Myometrial cell (primary cell): ENCODE data around the gene SLC39A9. TPM values are rescaled to one million over a fixed set of nuclear protein-coding genes. Genes with fewer than 3 reads are reported as not detected.

Source experiments
- total RNA-seq: library from RNA; depleted of rRNA; stranded (reverse); fragments of >200 nt; gene quantifications from 2 replicates; pipeline ENCODE4 v1.2.3, GENCODE V29; 2015

SLC39A9 gene
- 88.2 and 89.7 TPM in 2 replicates for total RNA-seq

DNA sequence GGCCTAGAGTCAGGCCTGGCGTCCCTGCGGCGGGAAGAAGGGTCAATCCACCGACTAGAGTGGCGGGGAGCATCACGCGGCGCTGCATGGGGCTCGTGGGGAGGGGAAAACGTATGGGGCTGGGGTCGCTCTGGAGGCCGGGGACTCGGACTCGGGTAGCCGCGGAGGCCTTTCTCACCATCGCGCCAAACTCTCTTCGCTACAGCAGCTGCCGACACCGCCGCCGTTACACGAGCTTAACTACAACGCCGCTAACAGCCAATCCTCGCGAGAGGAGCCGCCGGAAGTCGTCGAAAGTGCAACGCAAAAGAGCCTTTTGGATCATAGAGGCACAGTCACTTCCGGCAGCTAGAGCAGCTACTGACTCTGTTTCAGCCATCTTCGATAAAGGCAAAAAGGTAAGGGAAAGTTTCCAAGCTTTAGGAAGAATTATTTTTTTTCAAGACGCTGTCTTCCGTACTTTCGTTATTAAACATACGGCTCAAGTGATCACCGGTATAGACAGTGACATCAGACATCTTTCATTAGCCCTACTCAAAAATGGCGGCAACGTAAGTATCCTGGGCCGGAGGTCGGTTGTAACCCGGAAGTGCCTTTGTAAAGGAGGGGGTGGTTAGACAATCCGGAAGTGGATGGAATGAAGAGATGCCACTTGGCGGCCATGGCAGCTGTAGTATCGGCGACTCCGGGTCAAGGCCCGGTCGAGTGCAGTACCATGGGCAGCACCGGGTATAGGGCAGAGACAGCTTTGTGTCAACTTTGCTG lies at the start of gene SLC39A9, which contains the start of gene ERH:
Gene SLC39A9 (plus strand): TSS at position 640 of the 765 bp plus-strand sequence. CDS start 678 bp downstream, outside the sequence.
Gene ERH (minus strand): TSS at position 247 of the 765 bp plus-strand sequence. CDS start 66 bp downstream, at position 181.

DNA sequence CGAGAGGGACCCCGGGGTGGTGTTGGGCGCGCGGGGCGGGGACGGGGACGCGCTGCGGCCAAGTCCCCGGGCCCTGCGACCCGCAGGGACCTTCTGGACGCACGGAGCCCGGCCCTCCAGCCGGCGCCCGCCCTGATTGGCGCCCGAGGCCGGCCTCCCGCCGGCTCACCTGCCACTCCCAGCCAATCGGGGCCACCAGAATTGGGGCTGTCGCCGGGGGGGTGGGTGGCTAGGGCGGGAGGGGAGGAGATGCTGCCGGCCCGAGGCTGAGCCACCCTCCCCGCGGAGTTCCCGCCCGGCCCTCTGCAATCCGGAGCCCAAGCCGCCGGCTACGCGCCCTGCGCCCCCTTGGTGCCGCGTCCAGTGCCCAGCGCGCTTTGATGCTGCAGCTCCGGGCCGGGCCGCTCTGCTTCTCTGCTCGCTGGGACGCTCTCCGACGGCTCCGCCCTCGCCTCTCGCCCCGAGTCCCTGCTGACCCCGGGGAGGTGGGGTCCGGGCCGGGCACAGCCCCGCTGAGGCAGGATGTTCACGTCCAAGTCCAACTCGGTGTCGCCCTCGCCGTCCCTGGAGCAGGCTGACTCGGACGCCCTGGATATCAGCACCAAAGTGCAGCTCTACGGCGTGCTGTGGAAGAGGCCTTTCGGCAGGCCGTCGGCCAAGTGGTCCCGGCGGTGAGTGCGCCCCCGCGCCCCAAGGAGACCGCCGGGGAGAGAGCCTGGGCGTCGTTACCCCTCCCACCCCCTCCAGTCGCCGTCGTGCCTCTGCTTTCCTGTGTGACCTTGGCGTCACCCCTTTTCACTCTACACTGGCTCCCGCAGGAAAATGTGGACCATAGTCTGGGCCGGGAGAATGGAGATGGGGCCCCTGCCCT lies 86.2 kb downstream of the SLC39A9 start, which contains the start of gene PLEKHD1:
Gene PLEKHD1 (plus strand): TSS at position 285 of the 871 bp plus-strand sequence. CDS start 238 bp downstream, at position 523.

Other genes with a start within 250 kb of the SLC39A9 start
- 17.0 TPM in 2 replicates for gene DCAF5, start 245.6 kb upstream of the SLC39A9 start, total RNA-seq
- gene EXD2, start 207.2 kb upstream of the SLC39A9 start, total RNA-seq = 22.3 and 25.9 TPM in 2 replicates
- gene GALNT16, start 138.5 kb upstream of the SLC39A9 start, total RNA-seq = not detected in 2 replicates
- gene ERH, start 393 bp upstream of the SLC39A9 start, total RNA-seq = 141 and 190 TPM in 2 replicates
- not detected in 2 replicates for gene PLEKHD1, start 86.0 kb downstream of the SLC39A9 start, total RNA-seq
- not detected in 2 replicates for gene CCDC177, start 176.2 kb downstream of the SLC39A9 start, total RNA-seq
- gene SUSD6, start 212.9 kb downstream of the SLC39A9 start, total RNA-seq = 8.3 and 8.4 TPM in 2 replicates